Endothelial cell of umbilical vein (primary cell): ENCODE data around the gene FBXL17. TPM values are rescaled to one million over a fixed set of nuclear protein-coding genes. Genes with fewer than 3 reads are reported as not detected.

ENCODE experiments used
- BruUV-seq: library from RNA; stranded (reverse); fragments of 400-500 nt; replicated peaks from 2 replicates; lab custom pipeline; 2021; lab: Mats Ljungman, UMichigan
- CTCF ChIA-PET: fragments of 300-600, 350-600 bp; sonication (Branson Sonifier 250); formaldehyde crosslinking; loops from one replicate; lab custom pipeline; 2021; ENCODE audit warnings: antibody characterized with exemption, inconsistent platforms; lab: Charles Lee
- POLR2A ChIA-PET: fragments of 300-600, 350-600 bp; sonication (Branson Sonifier 250); formaldehyde crosslinking; loops from one replicate; lab custom pipeline; 2021; ENCODE audit warnings: antibody characterized with exemption, inconsistent platforms; lab: Charles Lee
- DNase-seq: peaks from one replicate; pipeline ENCODE4 v3.0.0-alpha.2; 2011; ENCODE audit warnings: low read depth, low spot score
- FAIRE-seq: peaks from 2 replicates; lab custom pipeline; 2011; peaks lifted over from hg19 to GRCh38; lab: Jason Lieb, UNC
- H2AFZ ChIP-seq: 2 replicates; pipeline ENCODE4 v1.6.0; 2012; ENCODE audit warnings: low read depth, low read length, control low read depth, inconsistent platforms
- H3K27ac ChIP-seq: 2 replicates; pipeline ENCODE4 v1.5.1; 2011; ENCODE audit warnings: low read depth, mild to moderate bottlenecking, control low read depth, low read length, moderate library complexity; ENCODE audit not compliant: insufficient read depth
- H3K27me3 ChIP-seq, 2 experiments: 2 replicates each; pipeline versions ENCODE4 v1.6.0 to v1.6.1; 2011; ENCODE audit warnings: low read length in 2 of 2, mixed read lengths in 1 of 2; ENCODE audit not compliant: control insufficient read depth in 2 of 2, insufficient read depth in 2 of 2
- H3K36me3 ChIP-seq, 2 experiments: 2 replicates in 1 of 2; 3 replicates in 1 of 2; pipeline ENCODE4 v1.5.1; 2011; ENCODE audit warnings: low read length in 2 of 2, mild to moderate bottlenecking in 1 of 2, moderate library complexity in 1 of 2; ENCODE audit not compliant: control insufficient read depth in 2 of 2, insufficient read depth in 2 of 2; ENCODE audit errors: extremely low read depth in 1 of 2
- H3K4me1 ChIP-seq: 3 replicates; pipeline ENCODE4 v1.5.1; 2011; ENCODE audit warnings: mild to moderate bottlenecking, low read length; ENCODE audit not compliant: control insufficient read depth, insufficient read depth; ENCODE audit errors: extremely low read depth
- H3K4me2 ChIP-seq: 2 replicates; pipeline ENCODE4 v1.6.1; 2011; ENCODE audit warnings: low read length, control low read depth, mixed read lengths; ENCODE audit not compliant: insufficient read depth
- H3K4me3 ChIP-seq, 3 experiments: fragments of 200-600 bp in 1 of 3; sonication (generic), shearing (Covaris generic) in 1 of 3; replicated peaks in 1 of 3; 2 replicates each; pipeline ENCODE4 v1.5.1; 2011 to 2016; ENCODE audit warnings: control low read depth in 3 of 3, low read length in 3 of 3, mild to moderate bottlenecking in 2 of 3, inconsistent platforms in 1 of 3, low read depth in 1 of 3, moderate library complexity in 1 of 3; ENCODE audit not compliant: insufficient read depth in 1 of 3
- H3K79me2 ChIP-seq: 2 replicates; pipeline ENCODE4 v1.6.0; 2012; ENCODE audit warnings: low read length, inconsistent platforms; ENCODE audit not compliant: control insufficient read depth, insufficient read depth
- H3K9ac ChIP-seq: replicated peaks from 2 replicates; pipeline ENCODE3; 2011; ENCODE audit warnings: low read length, control low read depth; ENCODE audit not compliant: insufficient read depth; ENCODE audit errors: extremely low read depth
- H3K9me1 ChIP-seq: replicated peaks from 3 replicates; pipeline ENCODE4 v1.6.0; 2011; ENCODE audit warnings: mild to moderate bottlenecking, low read length; ENCODE audit not compliant: control insufficient read depth, insufficient read depth; ENCODE audit errors: extremely low read depth
- H3K9me3 ChIP-seq: replicated peaks from 2 replicates; pipeline ENCODE4 v1.5.1; 2012; ENCODE audit warnings: low read length, inconsistent platforms; ENCODE audit not compliant: control insufficient read depth, insufficient read depth
- H4K20me1 ChIP-seq: replicated peaks from 2 replicates; pipeline ENCODE3; 2011; ENCODE audit warnings: mild to moderate bottlenecking, low read length; ENCODE audit not compliant: control insufficient read depth, insufficient read depth; ENCODE audit errors: extremely low read depth
- EZH2 ChIP-seq: IDR thresholded peaks from 2 replicates; pipeline ENCODE4 v1.6.1; 2012; ENCODE audit warnings: borderline replicate concordance, low read depth, mild to moderate bottlenecking, moderate library complexity, low read length, inconsistent platforms; ENCODE audit not compliant: severe bottlenecking
- FOS ChIP-seq: IDR thresholded peaks from 2 replicates; pipeline ENCODE4 v1.6.1; 2011; ENCODE audit warnings: mild to moderate bottlenecking, low read length, moderate library complexity, borderline replicate concordance; ENCODE audit not compliant: insufficient read depth
- GATA2 ChIP-seq: IDR thresholded peaks from 2 replicates; pipeline ENCODE4 v1.7.0; 2011; ENCODE audit warnings: low read depth, mild to moderate bottlenecking, moderate library complexity, mixed read lengths, low read length; ENCODE audit not compliant: insufficient read length, insufficient read depth
- JUN ChIP-seq: IDR thresholded peaks from 2 replicates; pipeline ENCODE4 v1.6.1; 2011; ENCODE audit warnings: borderline replicate concordance, low read depth; ENCODE audit not compliant: insufficient read length, insufficient read depth
- MAX ChIP-seq: IDR thresholded peaks from 2 replicates; pipeline ENCODE4 v1.6.1; 2011; ENCODE audit not compliant: insufficient read depth, insufficient read length
- MYC ChIP-seq: IDR thresholded peaks from one replicate; pipeline ENCODE4 v1.6.1; 2011; ENCODE audit warnings: mild to moderate bottlenecking, low read depth, low read length
- POLR2A ChIP-seq: IDR thresholded peaks from 2 replicates; pipeline ENCODE4 v1.6.1; 2012; ENCODE audit warnings: low read depth, mild to moderate bottlenecking, control low read depth, low read length
- POLR2AphosphoS5 ChIP-seq: IDR thresholded peaks from 2 replicates; pipeline ENCODE4 v1.6.1; 2012; ENCODE audit warnings: low read depth, mild to moderate bottlenecking, control low read depth, low read length, moderate library complexity; ENCODE audit not compliant: insufficient read depth
- dilution Hi-C: fragments of 300-500 bp; cut with MboI; formaldehyde crosslinking; loops from one replicate; pipeline ENCODE4 v1.15.0; 2019; ENCODE audit warnings: low sequenced_read_pairs; ENCODE audit not compliant: extremely low pct_ligation_motif_present
- intact Hi-C: fragments of 100-400 bp; cut with micrococcal nuclease; formaldehyde crosslinking; loops from one replicate; pipeline ENCODE4 v1.10.0; 2022
- polyA plus RNA-seq, 4 experiments: library from polyadenylated mRNA; depleted of rRNA in 3 of 4; stranded (reverse) in 3 of 4; unstranded in 1 of 4; fragments of >200 nt; gene quantifications; 2 replicates each; pipeline versions ENCODE4 v1.2.1 to v1.2.3, GENCODE V29; 2011 to 2012; ENCODE audit warnings: missing spikeins in 1 of 4
- total RNA-seq: library from RNA; stranded (reverse); gene quantifications from 2 replicates; pipeline ENCODE4 v1.2.3, GENCODE V29; 2021
- TF ChIP-seq, protein P1 (sequence below), 2 donors: IDR thresholded peaks; 1 replicate in 1 of 2; 2 replicates in 1 of 2; pipeline ENCODE4 v1.5.1; 2011; ENCODE audit warnings: low read length in 2 of 2, mild to moderate bottlenecking in 2 of 2, moderate library complexity in 2 of 2, control low read depth in 1 of 2, inconsistent platforms in 1 of 2, low read depth in 1 of 2; ENCODE audit not compliant: insufficient read depth in 1 of 2; ENCODE audit errors: extremely low read depth in 1 of 2

The FBXL17 gene
- total and polyA plus RNA-seq, 2 donors (not counting 3 experiments of a cell fraction or from before 2014, with no cell fraction given), result 2.7 to 8.8 TPM

DNA sequence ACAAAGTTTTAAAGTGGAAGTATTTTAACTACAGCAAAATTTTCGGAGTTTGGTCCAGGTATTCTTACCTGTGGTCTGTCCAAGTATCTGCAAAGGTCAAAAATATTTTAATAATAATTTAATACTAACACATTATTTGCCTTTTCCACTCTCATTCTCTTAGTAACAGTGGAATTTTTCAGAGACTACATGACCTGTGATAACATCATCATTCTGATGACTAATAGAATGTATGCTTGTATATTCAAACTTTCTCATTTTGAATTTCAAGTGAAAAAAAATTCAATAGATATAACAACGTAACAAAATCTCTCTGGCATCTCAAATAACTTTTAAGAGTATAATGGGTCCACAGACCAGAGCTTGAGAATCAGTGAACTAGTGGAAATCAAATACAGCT, 78.3 kb downstream of the FBXL17 start:
- Histone ChIP-seq H3K36me3 (no peaks in the 10 kb centered on the region), H3K4me2 (no peak overlapping the region), H3K79me2 (no peaks in the 10 kb centered on the region), H4K20me1 (no peaks in the 10 kb centered on the region), H3K9me1 (no peaks in the 10 kb centered on the region), H3K9ac (no peak overlapping the region), H3K27me3 (no peaks in the 10 kb centered on the region), H3K4me3 (no peak overlapping the region), H3K27ac (no peak overlapping the region), H2AFZ (no peak overlapping the region), H3K4me1 (no peaks in the 10 kb centered on the region), H3K9me3 (no peaks in the 10 kb centered on the region)
- CTCF ChIA-PET, result no interaction called here
- FAIRE-seq, result no peak
- POLR2A ChIA-PET, result no interaction called here
- intact Hi-C loops (no loop called here), dilution Hi-C loops (no loop called here)
- DNase-seq, result no peak
- no TSS peak for BruUV-seq
- TF ChIP-seq GATA2 (no peak), FOS (no peak)

DNA sequence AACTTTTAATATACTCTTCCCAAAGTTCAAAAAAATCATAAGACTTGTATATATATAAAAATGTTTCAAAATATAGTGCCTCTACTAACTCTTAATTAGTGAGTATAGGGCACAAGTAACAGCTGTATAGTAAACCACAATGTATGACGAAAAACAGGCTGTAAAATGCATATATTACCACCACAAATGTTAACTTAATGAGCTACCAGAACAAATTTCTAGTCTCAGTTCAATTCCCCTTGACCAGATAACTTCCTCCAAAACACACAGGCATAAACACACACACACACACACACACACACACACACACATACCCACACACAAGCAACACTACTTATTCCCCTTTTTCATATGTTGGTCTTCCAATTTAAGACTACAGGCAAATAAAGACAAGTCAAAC, 78.8 kb downstream of the FBXL17 start:
- H3K36me3 ChIP-seq, result no peaks in the 10 kb centered on the region
- ChIA-PET POLR2A (no interaction called here), CTCF (no interaction called here)
- BruUV-seq, result no TSS peak
- no peaks in the 10 kb centered on the region for H4K20me1 ChIP-seq
- intact Hi-C loops (no loop called here), dilution Hi-C loops (no loop called here)
- H3K79me2 ChIP-seq, result no peaks in the 10 kb centered on the region
- H3K9ac ChIP-seq, result no peak overlapping the region
- FAIRE-seq (no peak), DNase-seq (no peak)
- no peaks in the 10 kb centered on the region for H3K27me3 ChIP-seq
- no peak overlapping the region for H3K4me2 ChIP-seq
- H3K4me1 ChIP-seq, result no peaks in the 10 kb centered on the region
- peaks cover 2% of the 10 kb centered on the region for H3K9me1 ChIP-seq
- TF ChIP-seq MYC (no peak), JUN (no peak), GATA2 (no peak), MAX (no peak), FOS (no peak), POLR2A (no peak), EZH2 (no peak), POLR2AphosphoS5 (no peak)
- TF ChIP-seq, protein P1, sequence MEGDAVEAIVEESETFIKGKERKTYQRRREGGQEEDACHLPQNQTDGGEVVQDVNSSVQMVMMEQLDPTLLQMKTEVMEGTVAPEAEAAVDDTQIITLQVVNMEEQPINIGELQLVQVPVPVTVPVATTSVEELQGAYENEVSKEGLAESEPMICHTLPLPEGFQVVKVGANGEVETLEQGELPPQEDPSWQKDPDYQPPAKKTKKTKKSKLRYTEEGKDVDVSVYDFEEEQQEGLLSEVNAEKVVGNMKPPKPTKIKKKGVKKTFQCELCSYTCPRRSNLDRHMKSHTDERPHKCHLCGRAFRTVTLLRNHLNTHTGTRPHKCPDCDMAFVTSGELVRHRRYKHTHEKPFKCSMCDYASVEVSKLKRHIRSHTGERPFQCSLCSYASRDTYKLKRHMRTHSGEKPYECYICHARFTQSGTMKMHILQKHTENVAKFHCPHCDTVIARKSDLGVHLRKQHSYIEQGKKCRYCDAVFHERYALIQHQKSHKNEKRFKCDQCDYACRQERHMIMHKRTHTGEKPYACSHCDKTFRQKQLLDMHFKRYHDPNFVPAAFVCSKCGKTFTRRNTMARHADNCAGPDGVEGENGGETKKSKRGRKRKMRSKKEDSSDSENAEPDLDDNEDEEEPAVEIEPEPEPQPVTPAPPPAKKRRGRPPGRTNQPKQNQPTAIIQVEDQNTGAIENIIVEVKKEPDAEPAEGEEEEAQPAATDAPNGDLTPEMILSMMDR (IDR thresholded peaks at IDR 0.05; ENCODE audit: extremely low read depth in 1 of 2, insufficient read depth in 1 of 2, low read depth in 1 of 2, low read length in 2 of 2), result no peak
- no peak overlapping the region for H2AFZ ChIP-seq
- H3K27ac ChIP-seq, result no peak overlapping the region
- no peaks in the 10 kb centered on the region for H3K9me3 ChIP-seq
- H3K4me3 ChIP-seq, result no peak overlapping the region
